ENCODE data around the gene MEGF8.
A peak's percentile ranks its signal among the peaks of the same experiment; 100 is the strongest.

MEGF8 gene

DNA sequence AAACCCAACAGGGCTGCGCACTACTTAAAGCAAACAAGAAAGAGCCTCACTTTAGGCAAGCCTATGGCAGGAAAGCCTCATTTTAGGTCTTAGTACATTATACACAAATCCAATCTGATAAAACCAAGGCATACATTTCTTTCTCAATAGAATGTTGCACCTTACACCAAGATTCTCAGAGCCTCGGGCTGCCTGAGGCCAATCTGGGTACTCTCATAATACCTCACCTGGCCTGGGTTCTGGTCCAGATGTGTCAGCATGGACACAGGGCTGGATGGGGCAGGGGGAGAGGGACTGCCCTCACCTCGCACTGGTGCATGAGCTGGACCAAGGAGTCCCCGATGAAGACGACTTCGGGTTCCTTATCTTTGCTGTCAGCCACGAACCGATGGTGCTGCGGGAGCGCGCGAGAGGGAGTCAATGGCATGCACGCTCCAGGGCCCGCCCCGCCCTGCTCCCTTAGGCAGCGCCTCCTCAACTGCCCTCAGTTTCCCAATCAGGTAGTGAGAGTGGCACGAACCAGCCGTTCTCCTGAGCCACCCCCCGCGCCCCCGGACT lies 23.7 kb upstream of the MEGF8 start, which contains the start of gene PRR19:
Gene PRR19, plus strand, starts transcription at position 487 of the 558 bp plus-strand sequence. CDS start 7,453 bp downstream, outside the sequence.
- H3K9ac ChIP-seq (ENCODE audit: low read length): peak within 1 kb of the TSS; percentile 27
- H3K4me3 ChIP-seq (ENCODE audit: low read length): peak within 1 kb of the TSS; percentile 82
- H3K27ac ChIP-seq (ENCODE audit: low read depth, low read length): peak within 1 kb of the TSS; percentile 48
- no peaks in the 10 kb centered on the region for H3K27me3 ChIP-seq (ENCODE audit: control insufficient read depth, insufficient read depth, low read length)
- no peaks in the 10 kb centered on the region for H3K36me3 ChIP-seq (ENCODE audit: control insufficient read depth, insufficient read depth, low read length)
- no peaks in the 10 kb centered on the region for H3K4me1 ChIP-seq (ENCODE audit: control insufficient read depth, insufficient read depth, low read length)

DNA sequence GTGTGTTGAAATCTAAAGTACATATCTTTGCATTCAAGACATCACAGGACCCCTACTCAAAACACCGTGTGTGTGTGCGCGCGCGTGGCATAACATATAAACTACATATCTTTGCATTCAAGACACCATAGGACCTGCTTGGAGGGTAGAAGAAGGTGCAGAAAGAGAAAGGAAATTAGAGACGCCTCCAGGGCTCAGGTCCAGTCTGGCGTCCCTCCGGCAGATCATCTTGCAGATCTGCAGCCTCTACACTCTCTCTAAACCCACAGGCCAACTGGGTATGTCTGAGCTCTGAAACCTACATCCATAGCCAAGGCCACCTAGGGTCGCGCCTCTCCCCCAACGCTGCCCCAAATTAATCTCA lies 22.4 kb upstream of the MEGF8 start:
- Histone ChIP-seq H3K27ac (ENCODE audit: low read depth, low read length) (no peak overlapping the region), H3K4me3 (ENCODE audit: low read length) (peak overlapping the region; percentile 82), H3K4me1 (ENCODE audit: control insufficient read depth, insufficient read depth, low read length) (no peaks in the 10 kb centered on the region), H3K9ac (ENCODE audit: low read length) (peak overlapping the region; percentile 27), H3K27me3 (ENCODE audit: control insufficient read depth, insufficient read depth, low read length) (no peaks in the 10 kb centered on the region), H3K36me3 (ENCODE audit: control insufficient read depth, insufficient read depth, low read length) (no peaks in the 10 kb centered on the region)

DNA sequence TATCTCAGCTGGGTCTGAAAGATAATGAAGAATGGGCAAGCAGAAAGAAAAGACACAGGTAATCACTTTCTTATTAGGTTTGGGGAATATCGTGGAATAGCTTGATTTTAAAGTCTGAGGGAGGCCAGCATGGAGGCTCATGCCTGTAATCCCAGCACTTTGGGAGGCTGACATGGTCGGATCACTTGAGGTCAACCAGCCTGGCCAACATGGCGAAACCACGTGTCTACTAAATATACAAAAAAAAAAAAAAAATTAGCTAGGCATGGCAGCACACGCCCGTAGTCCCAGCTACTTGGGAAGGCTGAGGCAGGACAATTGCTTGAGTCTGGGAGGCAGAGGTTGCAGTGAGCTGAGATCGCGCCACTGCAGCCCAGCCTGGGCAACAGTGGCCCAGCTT lies 21.6 kb upstream of the MEGF8 start:
- no peaks in the 10 kb centered on the region for H3K36me3 ChIP-seq (ENCODE audit: control insufficient read depth, insufficient read depth, low read length)
- no peak overlapping the region for H3K4me3 ChIP-seq (ENCODE audit: low read length)
- H3K27ac ChIP-seq (ENCODE audit: low read depth, low read length): no peak overlapping the region
- no peak overlapping the region for H3K9ac ChIP-seq (ENCODE audit: low read length)
- H3K4me1 ChIP-seq (ENCODE audit: control insufficient read depth, insufficient read depth, low read length): no peaks in the 10 kb centered on the region
- no peaks in the 10 kb centered on the region for H3K27me3 ChIP-seq (ENCODE audit: control insufficient read depth, insufficient read depth, low read length)

DNA sequence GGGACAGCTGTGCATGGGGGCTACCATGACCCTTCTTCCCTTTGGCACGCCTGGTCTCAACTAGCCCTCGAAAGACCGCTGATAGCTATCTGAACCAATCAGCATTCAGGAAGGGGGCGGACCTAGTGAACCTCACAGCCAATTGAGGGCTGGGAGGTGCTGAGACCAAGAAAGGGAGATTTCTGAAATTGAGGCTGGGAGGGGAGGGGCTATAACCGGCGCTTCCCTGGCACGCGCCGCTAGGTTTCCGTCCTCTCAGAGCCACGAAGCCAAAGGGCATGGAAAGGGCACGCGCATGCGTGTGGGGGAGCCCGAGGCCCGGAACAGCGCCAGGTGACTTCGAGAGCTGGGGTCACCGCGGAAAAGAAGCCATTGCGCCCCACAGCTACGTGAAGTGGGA lies 18.8 kb upstream of the MEGF8 start:
- Histone ChIP-seq H3K36me3 (ENCODE audit: control insufficient read depth, insufficient read depth, low read length) (no peaks in the 10 kb centered on the region), H3K27ac (ENCODE audit: low read depth, low read length) (no peak overlapping the region), H3K9ac (ENCODE audit: low read length) (no peak overlapping the region), H3K4me1 (ENCODE audit: control insufficient read depth, insufficient read depth, low read length) (no peaks in the 10 kb centered on the region), H3K27me3 (ENCODE audit: control insufficient read depth, insufficient read depth, low read length) (peaks cover 3% of the 10 kb centered on the region), H3K4me3 (ENCODE audit: low read length) (no peak overlapping the region)

DNA sequence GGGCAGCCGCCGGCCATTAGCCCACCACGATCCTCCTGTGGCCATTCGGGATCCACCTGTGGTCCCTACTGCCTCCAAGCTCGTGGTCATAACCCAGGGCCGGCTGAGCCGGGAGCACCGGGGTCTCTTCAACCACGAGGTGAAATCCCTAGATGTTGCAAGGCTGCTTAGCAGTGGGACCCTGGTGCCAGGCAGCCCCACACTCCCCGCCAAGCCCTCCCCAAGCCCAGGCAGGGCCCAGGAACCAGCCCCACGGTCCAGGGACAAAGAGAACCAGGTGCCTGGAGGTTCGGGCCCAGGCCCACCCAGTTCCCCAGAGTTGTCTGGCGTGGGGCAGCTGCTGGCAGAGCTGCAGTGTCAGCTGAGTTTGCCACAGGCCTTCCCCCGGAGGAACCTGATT lies 15.7 kb upstream of the MEGF8 start:
- H3K27me3 ChIP-seq (ENCODE audit: control insufficient read depth, insufficient read depth, low read length): peaks cover 13% of the 10 kb centered on the region
- H3K9ac ChIP-seq (ENCODE audit: low read length): no peak overlapping the region
- no peaks in the 10 kb centered on the region for H3K36me3 ChIP-seq (ENCODE audit: control insufficient read depth, insufficient read depth, low read length)
- H3K27ac ChIP-seq (ENCODE audit: low read depth, low read length): no peak overlapping the region
- H3K4me3 ChIP-seq (ENCODE audit: low read length): no peak overlapping the region
- no peaks in the 10 kb centered on the region for H3K4me1 ChIP-seq (ENCODE audit: control insufficient read depth, insufficient read depth, low read length)

DNA sequence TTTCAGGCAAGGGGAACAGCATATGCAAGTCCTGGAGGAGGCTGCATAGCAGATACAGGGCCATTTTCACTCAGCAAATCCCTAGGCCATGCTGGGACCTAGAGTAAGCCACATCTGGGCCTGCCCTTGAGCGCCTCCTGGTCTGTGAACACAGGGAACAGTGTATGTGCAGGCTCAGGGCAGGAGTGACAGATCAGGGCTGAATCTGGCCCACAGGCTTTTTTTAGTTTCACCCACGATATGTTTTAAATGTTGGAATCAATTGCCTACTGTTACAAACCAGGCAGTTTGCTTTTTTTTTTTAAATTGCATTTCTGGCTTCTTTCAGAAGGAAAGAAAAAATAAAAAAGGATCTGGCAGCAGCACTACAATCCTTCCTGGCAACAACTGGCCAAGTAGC lies 13.8 kb upstream of the MEGF8 start:
- no peaks in the 10 kb centered on the region for H3K36me3 ChIP-seq (ENCODE audit: control insufficient read depth, insufficient read depth, low read length)
- no peak overlapping the region for H3K27ac ChIP-seq (ENCODE audit: low read depth, low read length)
- H3K9ac ChIP-seq (ENCODE audit: low read length): no peak overlapping the region
- no peaks in the 10 kb centered on the region for H3K4me1 ChIP-seq (ENCODE audit: control insufficient read depth, insufficient read depth, low read length)
- H3K27me3 ChIP-seq (ENCODE audit: control insufficient read depth, insufficient read depth, low read length): peaks cover 13% of the 10 kb centered on the region
- no peak overlapping the region for H3K4me3 ChIP-seq (ENCODE audit: low read length)

DNA sequence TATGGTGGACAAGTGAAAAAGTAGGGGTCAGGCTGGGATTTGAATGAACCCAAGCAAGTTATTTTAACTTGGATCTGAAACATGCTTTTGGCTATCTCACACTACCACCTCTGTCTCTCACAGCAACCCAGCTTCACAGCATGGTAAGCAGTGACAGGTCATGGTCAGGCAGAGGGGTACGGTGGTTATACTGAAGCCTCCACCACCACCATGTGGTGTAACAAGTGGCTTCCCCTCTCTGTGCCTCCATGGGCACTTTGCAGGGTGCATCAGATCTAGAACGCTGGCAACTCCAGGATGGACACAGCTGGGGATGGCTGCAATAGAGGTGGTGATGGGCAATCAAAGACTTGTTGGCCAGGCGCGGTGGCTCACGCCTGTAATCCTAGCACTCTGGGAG lies 13.1 kb upstream of the MEGF8 start:
- Histone ChIP-seq H3K27me3 (ENCODE audit: control insufficient read depth, insufficient read depth, low read length) (peaks cover 13% of the 10 kb centered on the region), H3K27ac (ENCODE audit: low read depth, low read length) (no peak overlapping the region), H3K4me1 (ENCODE audit: control insufficient read depth, insufficient read depth, low read length) (no peaks in the 10 kb centered on the region), H3K36me3 (ENCODE audit: control insufficient read depth, insufficient read depth, low read length) (no peaks in the 10 kb centered on the region), H3K4me3 (ENCODE audit: low read length) (no peak overlapping the region), H3K9ac (ENCODE audit: low read length) (no peak overlapping the region)

DNA sequence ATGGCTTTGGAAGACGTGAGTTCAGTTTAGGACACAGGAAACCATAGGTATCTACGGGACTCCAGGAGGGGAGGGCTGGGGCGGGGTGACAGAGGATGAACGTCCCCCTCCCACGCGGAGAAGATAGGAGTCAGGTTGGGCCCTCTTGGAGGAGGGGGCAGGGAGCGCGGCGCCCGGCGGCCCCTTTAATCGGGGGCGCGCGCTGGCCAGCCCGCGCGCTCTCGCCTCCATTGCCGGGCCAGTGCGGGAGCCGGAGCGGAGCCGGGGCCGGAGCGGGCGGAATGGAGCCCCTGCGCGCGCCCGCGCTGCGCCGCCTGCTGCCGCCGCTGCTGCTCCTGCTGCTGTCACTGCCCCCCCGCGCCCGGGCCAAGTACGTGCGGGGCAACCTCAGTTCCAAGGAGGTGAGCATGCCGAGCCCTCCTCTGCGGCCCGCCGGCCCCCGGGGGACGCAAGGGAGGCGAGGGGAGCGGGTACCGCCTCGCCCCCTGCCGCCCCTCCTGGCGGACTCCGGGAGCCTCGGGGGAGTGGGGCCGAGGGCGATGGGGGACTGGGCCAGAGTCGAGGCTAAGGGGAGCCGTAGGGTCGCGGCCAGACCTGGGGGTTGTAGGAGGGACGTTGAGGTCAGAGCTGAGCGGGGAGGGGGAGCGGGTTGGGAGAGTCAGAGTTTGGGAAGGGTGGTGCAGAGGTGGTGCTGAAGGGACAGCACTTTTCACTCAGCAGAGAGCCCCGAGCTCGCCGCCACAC lies 12.2 kb upstream of the MEGF8 start, which contains the start of gene TMEM145:
Gene TMEM145, plus strand, starts transcription at position 214 of the 744 bp plus-strand sequence. Its CDS starts 68 bp downstream, at position 282.
- no peaks in the 10 kb centered on the region for H3K36me3 ChIP-seq (ENCODE audit: control insufficient read depth, insufficient read depth, low read length)
- H3K4me3 ChIP-seq (ENCODE audit: low read length): peak within 1 kb of the TSS; percentile 25
- H3K4me1 ChIP-seq (ENCODE audit: control insufficient read depth, insufficient read depth, low read length): no peaks in the 10 kb centered on the region
- H3K27ac ChIP-seq (ENCODE audit: low read depth, low read length): no peak within 1 kb of the TSS
- no peak within 1 kb of the TSS for H3K9ac ChIP-seq (ENCODE audit: low read length)
- peaks cover 13% of the 10 kb centered on the region for H3K27me3 ChIP-seq (ENCODE audit: control insufficient read depth, insufficient read depth, low read length)

DNA sequence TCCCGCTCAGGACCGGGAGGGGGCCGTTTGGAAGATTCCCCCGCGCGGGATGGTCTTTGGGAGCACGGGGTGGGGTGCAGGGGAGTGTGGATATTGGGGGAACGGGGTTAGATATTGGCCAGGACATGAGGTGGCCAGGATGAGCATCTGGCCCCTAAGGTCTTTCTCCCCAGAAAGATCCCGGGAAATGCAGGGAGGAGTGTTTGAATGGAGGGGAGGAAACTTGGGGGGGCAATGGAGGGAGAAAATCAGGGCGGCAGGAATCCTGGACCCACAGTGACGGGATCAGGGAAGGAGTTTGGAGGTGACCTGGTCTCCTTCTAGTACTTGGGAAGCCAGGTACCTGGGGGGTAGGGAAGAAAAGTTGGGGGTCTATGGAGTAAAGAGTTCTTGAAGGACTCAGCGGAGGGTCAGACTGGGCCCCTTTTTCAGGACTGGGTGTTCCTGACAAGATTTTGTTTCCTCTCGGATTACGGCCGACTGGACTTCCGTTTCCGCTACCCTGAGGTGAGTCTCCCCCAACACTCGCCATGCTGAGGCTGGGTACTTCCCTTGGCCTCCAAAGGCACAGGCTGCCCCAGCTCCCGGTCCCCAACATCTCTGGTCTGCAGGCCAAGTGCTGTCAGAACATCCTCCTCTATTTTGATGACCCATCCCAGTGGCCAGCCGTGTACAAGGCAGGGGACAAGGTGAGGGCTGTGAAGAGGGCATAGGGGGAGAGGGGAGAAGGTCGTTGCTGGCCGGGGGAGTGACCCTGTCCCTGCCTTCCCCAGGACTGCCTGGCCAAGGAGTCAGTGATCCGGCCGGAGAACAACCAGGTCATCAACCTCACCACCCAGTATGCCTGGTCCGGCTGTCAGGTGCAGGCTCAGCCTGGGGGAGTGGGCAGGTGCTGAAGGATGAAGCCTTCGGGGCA lies 11.3 kb upstream of the MEGF8 start:
- Histone ChIP-seq H3K4me1 (ENCODE audit: control insufficient read depth, insufficient read depth, low read length) (no peaks in the 10 kb centered on the region), H3K36me3 (ENCODE audit: control insufficient read depth, insufficient read depth, low read length) (no peaks in the 10 kb centered on the region), H3K27ac (ENCODE audit: low read depth, low read length) (no peak overlapping the region), H3K9ac (ENCODE audit: low read length) (no peak overlapping the region), H3K27me3 (ENCODE audit: control insufficient read depth, insufficient read depth, low read length) (peaks cover 13% of the 10 kb centered on the region), H3K4me3 (ENCODE audit: low read length) (no peak overlapping the region)

DNA sequence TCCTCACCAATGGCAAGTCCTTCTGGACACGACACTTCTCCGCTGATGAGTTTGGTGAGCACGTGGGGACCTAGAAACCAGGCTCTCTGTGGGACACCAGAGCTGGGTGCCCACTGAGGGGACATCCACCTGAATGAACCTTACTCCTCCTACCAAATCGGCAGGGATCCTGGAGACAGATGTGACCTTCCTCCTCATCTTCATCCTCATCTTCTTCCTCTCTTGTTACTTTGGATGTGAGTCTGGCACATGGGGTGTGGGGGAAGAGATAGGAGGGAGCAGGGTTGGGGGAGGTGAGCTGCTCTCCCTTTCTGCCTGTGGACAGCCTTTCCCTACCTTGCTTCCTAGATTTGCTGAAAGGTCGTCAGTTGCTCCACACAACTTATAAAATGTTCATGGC lies 10.4 kb upstream of the MEGF8 start:
- peaks cover 10% of the 10 kb centered on the region for H3K27me3 ChIP-seq (ENCODE audit: control insufficient read depth, insufficient read depth, low read length)

DNA sequence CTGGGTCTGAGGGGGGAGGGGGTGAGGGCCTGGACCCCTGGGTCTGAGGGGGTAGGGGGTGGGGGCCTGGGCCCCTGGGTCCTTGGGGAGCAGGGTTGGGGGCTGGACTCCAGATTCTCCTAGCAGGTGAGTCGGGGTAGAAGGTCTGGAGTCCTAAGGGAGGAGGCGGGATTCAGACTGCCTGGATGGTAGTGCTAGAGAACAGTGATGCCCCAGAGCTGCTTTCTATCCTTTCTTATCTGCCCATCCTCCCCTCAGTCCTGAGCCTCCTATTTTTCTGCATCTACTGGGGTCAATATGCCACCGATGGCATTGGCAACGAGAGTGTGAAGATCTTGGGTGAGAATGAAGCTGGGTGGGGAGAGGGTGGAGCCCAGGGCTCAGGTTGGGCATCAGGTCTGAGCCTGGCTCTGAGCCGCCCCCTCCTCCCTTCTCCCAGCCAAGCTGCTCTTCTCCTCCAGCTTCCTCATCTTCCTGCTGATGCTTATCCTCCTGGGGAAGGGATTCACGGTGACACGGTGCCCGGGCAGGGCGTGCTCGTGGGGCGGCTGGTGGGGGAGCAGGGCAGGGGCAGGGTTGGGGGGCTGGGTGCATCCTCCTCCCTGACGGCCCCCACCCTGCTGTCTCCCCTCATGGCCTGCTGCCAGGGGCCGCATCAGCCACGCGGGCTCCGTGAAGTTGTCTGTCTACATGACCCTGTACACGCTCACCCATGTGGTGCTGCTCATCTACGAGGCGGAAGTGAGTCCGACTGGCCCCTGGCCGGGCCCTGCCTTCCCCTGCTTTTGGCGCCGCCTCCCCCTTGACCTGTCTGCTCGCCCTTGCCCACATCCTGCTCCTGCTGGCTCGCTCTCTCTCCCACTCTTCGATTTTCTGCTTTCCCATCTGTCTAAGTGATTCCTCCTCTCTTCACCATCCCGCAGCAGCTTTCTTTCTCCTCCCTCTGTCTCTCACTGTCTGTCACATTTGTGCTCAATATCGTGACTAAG lies 8.9 kb upstream of the MEGF8 start:
- Histone ChIP-seq H3K4me1 (ENCODE audit: control insufficient read depth, insufficient read depth, low read length) (no peaks in the 10 kb centered on the region), H3K9ac (ENCODE audit: low read length) (no peak overlapping the region), H3K4me3 (ENCODE audit: low read length) (no peak overlapping the region), H3K36me3 (ENCODE audit: control insufficient read depth, insufficient read depth, low read length) (no peaks in the 10 kb centered on the region), H3K27ac (ENCODE audit: low read depth, low read length) (no peak overlapping the region), H3K27me3 (ENCODE audit: control insufficient read depth, insufficient read depth, low read length) (peaks cover 10% of the 10 kb centered on the region)

More for the DNA sequence above, 10.4 kb upstream of the MEGF8 start:
- H3K9ac ChIP-seq (ENCODE audit: low read length): no peak overlapping the region
- no peak overlapping the region for H3K27ac ChIP-seq (ENCODE audit: low read depth, low read length)
- no peak overlapping the region for H3K4me3 ChIP-seq (ENCODE audit: low read length)
- H3K4me1 ChIP-seq (ENCODE audit: control insufficient read depth, insufficient read depth, low read length): no peaks in the 10 kb centered on the region
- no peaks in the 10 kb centered on the region for H3K36me3 ChIP-seq (ENCODE audit: control insufficient read depth, insufficient read depth, low read length)
